ENCODE data around the gene PIP5K1C. TPM values are rescaled to one million over a fixed set of nuclear protein-coding genes. Genes with fewer than 3 reads are reported as not detected.

PIP5K1C gene
- polyA plus RNA-seq, 4 donors = 19.3 to 30.8 (median 23.3) TPM

DNA sequence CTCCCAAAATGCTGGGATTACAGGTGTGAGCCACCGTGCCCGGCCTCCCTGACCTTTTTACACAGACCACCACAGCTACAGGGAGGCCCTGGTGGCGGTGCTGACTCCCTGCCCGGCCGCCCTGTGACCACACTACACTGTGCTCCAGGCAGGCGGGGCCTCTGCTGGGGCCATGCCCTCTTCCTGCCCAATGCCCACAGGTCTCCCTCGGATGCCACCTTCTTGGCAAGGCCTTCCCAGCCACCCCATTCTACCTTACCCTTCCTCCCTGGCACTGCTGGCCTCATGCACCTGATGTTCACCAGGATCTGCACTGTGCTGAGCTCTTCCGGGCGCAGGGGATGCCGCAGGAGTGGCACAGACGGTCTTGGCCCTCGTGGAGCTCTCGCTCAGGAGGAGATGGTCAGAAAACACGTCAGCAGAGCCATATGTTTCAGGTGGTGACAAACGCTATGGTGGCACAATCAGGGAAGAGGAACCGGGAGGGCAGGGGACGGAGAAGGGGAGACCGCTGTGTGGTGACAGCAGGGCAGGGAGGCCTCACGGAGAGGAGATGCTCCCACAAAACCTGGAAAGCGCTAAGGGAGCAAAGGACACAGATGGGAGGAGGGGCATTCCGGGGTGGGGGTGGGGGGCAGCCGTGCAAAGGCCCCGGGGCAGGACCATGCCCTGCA, 4.1 kb downstream of the PIP5K1C start:
- DNase-seq (ENCODE audit: low read depth in 4 of 4, low spot score in 3 of 4) = no peak

DNA sequence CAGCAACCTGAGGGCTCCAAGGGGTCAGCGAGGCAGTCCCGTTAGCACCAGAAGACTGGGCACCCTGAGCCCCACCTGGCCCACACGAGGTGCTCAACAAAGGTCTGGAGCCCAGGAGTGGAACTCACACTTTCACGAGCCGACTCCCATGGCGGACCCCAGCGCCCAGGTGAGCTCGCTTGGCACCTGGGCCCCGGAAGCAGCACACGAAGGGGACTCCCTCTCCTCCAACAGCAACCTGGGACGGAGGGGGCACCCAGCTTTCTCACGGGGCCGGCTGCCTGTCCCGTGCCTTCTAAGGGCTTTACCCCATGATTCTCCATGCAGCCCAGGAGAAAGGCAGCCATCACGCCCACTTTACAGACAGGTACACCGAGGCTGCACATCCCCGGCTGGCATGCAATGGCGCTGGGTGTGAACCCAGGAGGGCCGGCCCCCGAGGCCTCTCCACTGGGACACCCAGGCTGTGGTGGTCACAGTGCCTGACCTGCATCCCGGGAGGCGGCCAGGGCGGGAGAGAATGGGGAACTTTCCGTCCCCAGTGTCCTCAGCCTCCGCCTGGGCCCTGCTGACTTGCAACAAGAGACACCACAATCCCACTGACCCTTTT, 5.0 kb downstream of the PIP5K1C start:
- DNase-seq (ENCODE audit: low read depth in 4 of 4, low spot score in 3 of 4) = no peak

DNA sequence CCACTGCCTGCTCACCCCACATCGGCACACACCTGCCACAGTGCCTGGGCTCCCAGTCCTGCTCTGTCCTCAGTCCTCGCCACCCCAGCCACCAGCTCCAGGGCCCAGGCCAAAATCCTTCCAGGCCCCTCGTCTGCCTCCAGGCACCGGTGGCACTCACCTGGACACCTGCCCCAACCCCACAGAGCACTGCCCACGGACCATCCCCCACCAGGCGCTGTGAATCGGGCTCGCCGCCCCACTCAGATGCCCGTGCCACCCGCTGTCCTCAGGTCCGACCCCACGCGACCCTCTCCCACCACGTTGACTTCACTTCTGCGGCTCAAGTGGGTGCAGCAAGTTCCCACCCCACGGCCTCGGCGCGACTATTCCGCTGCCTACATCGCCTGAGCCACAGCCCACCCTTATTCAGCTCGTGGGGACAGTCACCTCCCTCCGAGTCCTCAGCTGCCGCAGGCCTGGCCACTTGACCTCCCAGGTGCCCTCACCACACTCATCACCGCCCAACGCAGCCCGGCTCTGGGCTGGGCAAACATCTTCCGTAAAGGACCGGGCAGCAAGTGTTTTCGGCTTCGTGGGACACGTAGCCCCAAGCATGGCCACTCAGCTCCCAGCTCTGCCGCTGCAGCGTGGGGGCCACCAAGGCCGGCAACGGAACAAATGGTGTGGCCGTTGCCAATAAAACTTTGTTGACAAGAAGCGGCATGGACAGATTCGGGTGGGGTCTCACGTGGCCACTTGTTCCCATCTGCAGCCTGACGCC, 5.7 kb downstream of the PIP5K1C start:
- DNase-seq (ENCODE audit: low read depth in 4 of 4, low spot score in 3 of 4) = no peak

DNA sequence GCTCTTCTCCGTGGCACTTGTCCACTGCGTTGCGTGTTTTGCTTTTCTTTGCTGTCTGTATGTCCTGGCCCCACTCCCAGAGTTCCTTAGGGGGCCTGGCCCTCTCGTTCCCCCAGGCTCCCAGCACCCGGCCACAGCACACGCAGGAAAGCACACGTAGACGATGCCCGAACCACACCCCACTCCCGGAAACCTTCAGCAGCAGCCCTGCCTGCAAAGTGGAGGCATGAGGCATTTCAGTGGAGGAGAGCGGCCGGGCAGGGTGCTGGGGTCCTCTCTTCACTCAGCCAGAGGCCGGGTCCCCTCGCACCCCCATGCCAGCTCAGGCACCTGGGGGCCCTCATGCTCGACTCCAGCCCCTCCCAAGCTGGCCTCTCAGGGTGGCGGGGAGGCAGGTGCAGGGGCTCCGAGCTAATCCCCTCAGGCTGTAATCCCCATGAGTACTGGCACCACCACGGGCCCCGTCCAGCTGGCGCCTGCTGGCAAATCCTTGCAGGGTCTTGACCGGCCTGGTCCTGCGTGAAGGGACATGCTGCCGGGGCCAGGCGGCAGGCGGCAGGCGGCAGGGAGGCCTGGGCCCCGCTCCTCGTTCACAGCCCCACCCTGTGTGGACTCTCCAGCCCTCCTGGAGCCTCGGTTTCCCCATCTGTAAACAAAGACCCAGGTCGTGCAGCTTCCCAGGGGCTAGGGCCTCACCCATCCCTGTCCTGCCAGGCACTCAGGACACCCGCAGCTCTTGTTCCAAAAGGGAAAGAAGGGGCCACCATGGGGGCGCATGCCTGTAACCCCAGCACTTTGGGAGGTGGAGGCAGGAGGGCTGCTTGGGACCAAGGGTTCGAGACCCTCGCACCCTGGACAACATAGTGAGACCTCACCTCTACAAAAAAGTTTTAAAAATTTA, 7.0 kb downstream of the PIP5K1C start:
- no peak for DNase-seq (ENCODE audit: low read depth in 4 of 4, low spot score in 3 of 4)

DNA sequence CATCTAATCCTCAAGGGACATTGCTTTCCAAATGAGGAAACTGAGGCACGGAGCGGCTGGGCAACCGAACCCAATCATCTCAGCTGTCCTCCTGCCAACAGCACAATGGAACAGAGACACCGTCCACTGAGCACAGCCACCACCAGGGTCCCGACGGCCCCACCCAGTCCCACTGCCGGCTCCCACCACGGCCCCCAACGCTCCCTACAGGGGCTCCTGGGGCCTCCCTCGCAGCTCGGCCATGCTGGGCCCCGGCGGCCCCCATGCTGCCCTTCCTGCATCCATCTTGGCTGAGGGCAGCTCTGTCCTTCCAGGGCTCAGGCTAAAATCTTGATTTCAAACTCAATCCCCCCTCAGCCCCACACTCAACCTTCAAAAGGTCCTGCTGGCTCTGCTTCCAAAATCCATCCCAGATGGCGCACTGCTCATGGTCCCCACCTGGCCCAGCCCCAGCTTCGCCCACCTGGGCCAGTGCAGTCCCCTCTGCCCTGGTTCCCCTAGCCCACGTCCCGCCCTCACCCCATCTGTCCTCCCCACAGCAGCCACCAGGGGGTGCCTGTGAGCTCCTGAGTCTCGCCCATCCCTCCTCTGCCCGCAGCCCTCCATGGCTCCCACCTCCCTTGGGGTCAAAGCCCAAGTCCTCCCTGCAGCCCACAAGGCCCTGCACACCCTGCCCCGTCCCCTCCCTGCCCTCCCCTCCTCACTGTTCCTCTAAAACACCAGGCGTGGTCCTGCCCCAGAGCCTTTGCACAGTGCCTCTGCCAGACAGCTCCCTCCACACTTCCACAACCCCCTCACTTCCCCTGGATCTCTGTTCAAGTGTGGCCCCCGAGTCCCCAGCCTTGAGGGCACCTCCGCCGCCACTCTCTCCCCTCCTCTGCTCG, 7.9 kb downstream of the PIP5K1C start:
- no peak for DNase-seq (ENCODE audit: low read depth in 4 of 4, low spot score in 3 of 4)

DNA sequence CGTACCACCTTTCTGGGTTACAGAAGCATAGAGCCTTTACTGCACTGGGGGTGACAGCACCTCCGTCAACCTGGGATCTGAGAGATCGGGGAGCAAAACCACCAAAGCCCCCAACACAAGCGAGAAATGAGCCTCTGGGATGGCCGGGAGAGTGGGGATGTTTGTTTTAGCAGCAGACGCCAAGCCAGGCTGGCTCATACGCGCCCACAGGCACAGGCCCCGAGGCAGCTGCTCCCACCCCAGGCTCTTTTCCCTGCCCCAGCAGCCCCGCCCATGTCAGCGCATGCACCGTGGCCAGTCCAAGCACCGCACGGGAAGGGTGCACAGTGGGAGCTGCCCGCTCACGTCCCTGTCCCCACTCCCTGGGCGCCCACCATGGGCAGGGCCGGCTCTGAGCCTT, 8.5 kb downstream of the PIP5K1C start:
- no peak for DNase-seq (ENCODE audit: low read depth in 4 of 4, low spot score in 3 of 4)

DNA sequence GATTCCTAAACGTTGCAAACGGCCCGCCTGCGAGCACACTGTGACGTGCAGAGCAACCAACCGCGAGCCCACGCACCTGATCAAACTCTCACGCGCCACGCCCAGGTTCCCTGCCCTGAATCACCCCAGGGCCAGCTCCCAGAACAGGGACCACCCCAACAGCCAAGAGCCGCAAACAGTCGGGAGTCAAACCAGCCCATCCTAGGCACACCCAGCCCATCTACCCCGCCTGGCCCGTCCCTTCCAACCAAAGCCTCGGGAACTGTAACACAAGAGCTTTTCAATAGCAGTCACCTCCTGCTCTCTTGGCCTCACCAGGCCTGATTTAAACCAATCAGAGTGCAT, 8.9 kb downstream of the PIP5K1C start:
- DNase-seq (ENCODE audit: low read depth in 4 of 4, low spot score in 3 of 4) = no peak

DNA sequence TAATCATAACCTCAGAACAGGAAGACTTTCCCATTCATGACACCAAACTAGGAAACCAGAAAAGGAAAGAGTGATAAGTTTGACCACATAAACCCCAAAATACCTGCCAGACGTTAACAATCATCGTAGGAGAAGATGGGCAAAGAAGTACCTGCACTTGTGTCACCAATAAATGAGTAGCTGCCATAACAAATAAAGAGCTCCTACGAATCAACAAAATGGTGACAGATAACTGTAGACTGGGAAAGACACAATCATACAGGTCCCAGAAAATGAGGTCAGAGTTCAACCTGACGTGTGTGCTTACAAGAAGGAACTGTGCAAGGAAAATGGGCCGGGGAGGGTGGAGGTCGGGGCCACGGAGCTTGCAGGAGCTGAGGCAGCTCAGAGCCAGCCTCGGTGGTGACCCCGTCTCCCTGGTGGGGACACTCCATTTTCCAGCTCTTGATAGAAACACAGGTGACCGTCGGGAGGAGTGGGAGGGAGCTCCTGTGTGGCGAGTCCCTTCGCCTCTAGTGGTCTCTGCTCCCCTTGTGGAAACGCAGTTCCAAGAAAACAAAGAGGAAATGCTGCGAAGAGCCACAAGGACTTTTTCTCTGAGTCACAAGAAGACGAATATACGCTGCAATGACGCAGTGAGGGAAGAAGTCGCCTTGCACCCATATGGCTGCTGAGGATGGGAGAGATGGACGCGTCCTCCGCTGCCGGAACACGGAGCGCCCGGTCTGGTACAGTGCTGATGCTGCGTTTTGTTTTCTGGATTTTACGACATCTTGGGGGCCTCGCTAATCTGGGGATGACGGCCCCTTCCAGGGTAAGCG, 9.5 kb downstream of the PIP5K1C start:
- no peak for DNase-seq (ENCODE audit: low read depth in 4 of 4, low spot score in 3 of 4)

DNA sequence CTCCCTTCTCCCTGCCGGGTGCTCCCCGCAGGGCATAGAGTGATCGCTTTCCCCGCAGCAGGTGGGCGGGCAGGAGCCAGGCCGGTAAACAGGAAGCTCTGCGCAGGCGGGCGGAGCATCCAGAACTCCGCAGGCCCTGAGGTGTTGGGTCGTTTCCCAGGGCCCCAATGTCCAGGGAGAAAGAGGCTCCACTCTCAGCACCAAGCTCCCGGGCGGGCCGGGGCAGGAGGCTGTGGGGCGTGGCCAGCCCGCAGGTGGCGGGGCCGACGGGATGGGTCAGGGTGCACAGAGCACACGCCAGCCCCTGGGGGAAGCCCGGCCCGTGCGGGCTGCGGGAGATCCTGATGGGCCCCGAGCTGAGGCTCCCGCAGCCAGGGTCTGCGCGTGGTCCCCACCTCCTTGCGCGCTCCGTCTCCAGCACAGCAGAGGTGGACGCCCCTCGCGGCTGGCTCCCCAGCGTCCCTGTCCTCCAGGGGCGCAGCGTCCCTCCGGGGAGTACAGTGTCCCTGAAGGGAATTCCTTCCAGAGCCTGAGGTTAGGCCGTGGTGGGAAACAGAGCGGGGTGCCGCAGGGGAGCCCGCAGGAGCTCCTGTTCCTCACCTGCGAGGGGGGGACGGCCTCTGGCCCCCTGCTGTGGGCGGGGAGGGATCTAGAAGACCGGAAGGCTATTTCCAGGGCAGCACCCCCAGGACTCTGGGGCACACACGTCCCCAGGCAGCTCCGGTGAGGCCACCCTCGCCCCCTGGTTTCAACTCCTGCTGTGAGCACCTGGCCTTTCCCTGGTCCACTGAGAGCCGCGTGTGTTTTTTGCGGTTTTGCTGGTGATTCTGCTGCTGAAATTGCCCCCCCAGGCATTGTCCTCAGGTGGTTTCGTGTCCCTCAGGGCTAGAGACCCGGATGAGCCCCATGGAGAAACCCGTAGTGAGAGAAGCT, 12.2 kb downstream of the PIP5K1C start:
- DNase-seq (ENCODE audit: low read depth in 4 of 4, low spot score in 3 of 4) = no peak

DNA sequence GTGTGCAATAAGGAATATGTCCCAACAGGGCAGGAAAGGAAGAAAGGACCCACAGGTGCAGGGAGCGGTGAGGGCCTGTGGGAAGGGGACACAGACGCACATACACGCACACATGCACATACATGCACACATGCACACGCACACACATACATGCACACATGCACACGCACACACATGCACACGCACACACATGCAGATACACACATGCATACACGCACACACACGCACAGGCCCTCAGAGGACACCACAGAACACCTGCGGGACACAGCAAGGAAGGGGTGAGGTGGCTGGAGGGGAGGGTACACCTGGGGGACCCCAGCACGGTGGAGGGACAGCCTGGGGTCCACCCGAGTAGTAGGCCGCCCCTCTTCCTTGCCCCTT, 12.9 kb downstream of the PIP5K1C start:
- DNase-seq (ENCODE audit: low read depth in 4 of 4, low spot score in 3 of 4) = no peak

DNA sequence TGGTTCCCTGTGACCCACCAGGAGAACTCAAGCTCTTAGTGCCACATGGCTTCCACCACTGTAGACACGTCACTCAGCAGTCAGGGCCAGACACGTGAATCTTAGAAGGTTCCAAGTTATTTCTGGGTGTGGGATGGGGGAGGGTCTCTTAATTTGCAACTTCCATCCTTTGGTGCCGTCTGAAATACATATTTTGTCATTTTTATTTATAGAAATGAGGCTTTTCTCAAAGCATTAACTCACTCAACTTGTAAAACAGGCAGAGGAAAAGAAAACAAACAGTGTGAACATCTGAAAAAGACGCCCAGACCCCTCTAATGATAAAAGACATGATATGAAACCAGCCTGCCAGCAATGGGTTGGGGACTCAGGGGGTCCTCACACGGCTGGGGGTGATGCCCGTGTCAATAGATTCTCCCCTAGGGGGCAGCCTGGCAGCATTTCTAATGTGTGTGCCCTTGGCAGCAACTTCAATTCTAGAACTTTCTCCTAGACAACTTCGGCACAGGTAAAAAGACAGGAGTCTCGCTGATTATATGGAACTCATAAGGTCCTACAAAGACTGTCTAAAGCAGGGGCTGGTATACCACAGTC, 15.4 kb downstream of the PIP5K1C start:
- no peak for DNase-seq (ENCODE audit: low read depth in 4 of 4, low spot score in 3 of 4)

DNA sequence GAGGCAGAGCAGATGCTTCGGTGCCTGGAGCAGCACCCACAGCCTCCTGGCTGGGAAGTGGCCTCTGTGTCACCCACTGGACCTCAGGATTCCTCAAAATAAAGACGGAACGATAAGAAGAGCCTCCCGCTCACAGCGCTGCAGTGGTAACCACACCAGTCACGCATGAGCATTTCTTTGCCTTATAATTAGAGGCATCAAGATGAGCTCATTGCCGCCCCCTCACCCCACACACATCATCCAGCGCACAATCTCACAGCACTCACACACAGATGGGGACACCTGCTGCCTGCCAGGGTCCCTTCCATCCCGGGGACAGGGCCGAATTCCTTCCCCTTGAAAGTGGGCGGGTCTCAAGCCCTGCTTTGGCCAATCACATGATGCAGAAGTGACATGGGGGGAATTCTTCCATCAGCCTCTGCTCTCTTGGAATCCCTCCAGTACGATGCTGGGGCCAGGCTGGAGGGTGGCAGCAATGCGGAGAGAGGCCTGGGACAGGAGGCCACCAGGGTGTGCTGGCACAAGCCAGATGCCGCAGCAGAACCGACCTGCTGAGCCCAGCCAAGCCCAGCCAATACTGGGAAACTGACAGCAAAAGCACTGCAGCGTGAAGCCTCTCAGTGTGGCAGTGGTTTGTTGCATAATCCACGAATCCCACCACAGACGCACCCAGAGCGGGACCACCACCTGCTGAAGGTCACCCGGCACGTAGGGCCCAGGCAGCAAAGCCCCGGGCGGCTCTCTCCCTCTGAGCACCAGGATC, 16.0 kb downstream of the PIP5K1C start:
- DNase-seq (ENCODE audit: low read depth in 4 of 4, low spot score in 3 of 4) = no peak

DNA sequence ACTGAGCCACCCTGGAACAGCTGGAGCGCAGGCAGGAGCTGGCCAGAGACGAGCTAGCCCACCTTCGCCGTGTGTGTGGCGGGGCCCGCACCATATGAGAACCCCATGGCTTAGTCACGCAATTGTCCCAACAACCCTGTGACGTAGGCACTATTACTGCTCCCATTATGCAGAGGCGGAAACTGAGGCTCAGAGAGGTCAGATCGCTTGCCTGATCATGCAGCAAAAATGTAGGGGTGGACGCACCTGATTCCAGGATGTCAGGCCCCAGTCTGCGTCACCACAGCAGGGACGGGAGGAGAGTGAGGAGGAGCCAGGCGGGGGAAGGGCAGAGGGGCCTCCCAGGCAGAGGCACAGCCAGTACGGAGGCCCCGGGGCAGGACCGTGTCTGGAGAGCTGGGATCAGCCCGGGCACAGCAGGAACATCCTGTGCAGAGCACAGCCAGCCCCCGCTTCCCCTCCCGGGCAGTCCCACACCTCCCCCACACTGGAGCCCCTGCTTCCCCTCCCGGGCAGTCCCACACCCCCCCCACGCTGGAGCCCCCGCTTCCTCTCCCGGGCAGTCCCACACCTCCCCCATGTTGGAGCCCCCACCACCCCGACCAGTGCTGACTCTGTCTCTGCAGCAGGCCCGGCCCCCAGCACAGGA, 16.7 kb downstream of the PIP5K1C start:
- DNase-seq (ENCODE audit: low read depth in 4 of 4, low spot score in 3 of 4) = no peak

DNA sequence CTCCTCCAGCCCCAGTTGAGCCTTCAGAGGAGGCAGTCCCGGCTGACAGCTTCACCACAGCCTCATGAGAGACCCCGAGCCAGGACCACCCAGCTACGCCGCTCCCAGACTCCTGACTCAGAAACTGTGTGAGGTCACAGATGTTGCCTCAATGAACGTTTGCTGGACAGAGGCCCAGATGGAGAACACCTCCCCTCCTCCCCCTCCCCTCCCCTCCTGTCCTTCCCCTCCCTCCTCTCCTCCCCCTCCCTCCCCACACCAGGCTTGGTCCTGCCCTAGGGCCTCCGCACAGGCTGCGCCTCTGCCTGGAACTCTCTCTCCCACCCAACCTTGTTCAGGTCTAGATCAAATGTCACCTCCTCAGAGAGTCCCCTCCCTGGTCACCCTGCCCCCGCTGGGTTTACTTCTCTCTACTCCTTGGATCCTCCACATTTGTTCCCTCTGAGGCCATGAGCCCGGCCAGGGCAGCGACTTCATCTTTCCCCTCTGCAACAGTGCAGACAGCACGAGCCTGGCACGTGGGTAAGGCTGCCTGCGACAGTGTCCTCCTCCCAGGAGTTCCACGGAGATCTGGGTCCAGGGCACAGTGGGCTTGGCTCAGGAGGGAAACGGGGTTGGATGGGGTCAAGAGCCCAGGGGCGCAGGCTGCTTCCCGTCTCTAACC, 17.4 kb downstream of the PIP5K1C start:
- DNase-seq (ENCODE audit: low read depth in 4 of 4, low spot score in 3 of 4) = no peak

DNA sequence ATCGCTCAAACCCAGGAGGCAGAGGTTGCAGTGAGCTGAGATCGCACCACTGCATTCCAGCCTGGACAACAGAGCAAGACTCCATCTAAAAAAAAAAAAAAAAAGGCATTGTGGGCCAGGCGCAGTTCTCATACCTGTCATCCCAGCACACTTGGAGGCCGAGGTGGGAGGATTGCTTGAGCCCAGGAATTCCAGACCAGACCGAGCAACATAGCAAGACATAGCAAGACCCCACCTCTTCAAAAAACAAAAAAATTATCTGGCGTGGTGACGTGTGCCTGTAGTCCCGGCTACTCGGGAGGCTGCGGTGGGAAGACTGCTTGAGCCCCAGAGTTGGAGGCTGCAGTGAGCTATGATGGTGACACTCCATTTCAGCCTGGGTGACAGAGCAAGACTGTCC, 18.0 kb downstream of the PIP5K1C start:
- DNase-seq (ENCODE audit: low read depth in 4 of 4, low spot score in 3 of 4) = no peak

DNA sequence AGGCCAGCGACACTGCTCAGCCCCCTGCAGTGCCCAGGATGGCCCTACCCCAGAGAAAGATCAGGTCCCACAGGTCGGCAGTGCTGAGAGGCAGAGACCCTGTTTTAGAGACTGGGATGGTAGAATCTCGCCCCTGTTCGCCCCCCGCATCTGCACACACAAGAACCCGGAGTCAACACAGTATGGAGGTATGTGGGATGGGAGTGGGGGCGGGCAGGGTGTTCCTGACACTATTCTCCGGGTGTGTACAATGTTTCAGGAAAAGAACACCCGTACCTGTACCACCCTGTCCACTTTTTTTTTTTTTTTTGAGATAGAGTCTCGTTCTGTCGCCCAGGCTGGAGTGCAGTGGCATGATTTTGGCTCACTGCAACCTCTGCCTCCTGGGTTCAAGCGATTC, 19.3 kb downstream of the PIP5K1C start:
- DNase-seq (ENCODE audit: low read depth in 4 of 4, low spot score in 3 of 4) = no peak
